ENCODE results near the gene SLC35A4. TPM values are rescaled to one million over a fixed set of nuclear protein-coding genes. Genes with fewer than 3 reads are reported as not detected.

SLC35A4 gene
- total and polyA plus RNA-seq, 2 of the 8 experiments (the other 6 are each of a cell fraction or from before 2014, with no cell fraction given): 78.6 to 133 TPM

DNA sequence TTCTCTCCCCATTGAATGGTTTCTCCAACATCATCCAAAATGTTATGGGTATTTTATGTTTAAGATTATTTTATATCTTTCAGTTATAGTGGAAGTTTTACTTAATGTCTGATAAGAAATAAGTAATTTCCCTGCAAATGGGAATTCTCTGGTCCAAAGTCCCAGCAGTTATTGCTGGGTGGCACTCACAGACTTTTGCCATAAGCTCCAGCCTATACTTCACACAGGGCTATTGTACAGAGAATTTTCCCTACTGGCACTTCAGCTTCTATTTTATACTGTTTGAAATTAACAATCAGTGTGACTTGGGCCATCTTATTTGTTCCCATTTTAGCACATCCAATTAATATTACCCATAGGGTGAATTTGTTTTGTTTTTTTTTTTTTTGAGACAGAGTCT is 35.5 kb downstream of the SLC35A4 start:
- no peaks in the 10 kb centered on the region for H3K79me1 ChIP-seq (ENCODE audit: low read depth, low read length)
- H3K4ac ChIP-seq (replicated peaks; ENCODE audit: insufficient read length, low read depth, low read length): no peak overlapping the region
- H3K4me2 ChIP-seq (ENCODE audit: insufficient read depth in 1 of 2, low read depth in 2 of 2, low read length in 2 of 2): no peak overlapping the region
- no peak overlapping the region for H3K14ac ChIP-seq (ENCODE audit: insufficient read length)
- no peaks in the 10 kb centered on the region for H3K79me2 ChIP-seq (ENCODE audit: control insufficient read depth in 1 of 2, insufficient read depth in 2 of 2, low read length in 2 of 2)
- no peak overlapping the region for H4K5ac ChIP-seq (ENCODE audit: insufficient read length, low read depth, low read length)
- H2BK120ac ChIP-seq (replicated peaks; ENCODE audit: low read depth, low read length): no peak overlapping the region
- H3K27ac ChIP-seq (ENCODE audit: low read depth, low read length): no peak overlapping the region
- no peak overlapping the region for H3K4me3 ChIP-seq (ENCODE audit: extremely low read depth in 1 of 4, insufficient read depth in 2 of 4, low read depth in 3 of 4, low read length in 4 of 4)
- H2AFZ ChIP-seq (ENCODE audit: low read length): no peak overlapping the region
- no peaks in the 10 kb centered on the region for H3K27me3 ChIP-seq (replicated peaks in 1 of 4; ENCODE audit: control insufficient read depth in 3 of 4, extremely low read depth in 1 of 4, insufficient read depth in 3 of 4, low read length in 3 of 4)
- no peak overlapping the region for H3K56ac ChIP-seq (replicated peaks; ENCODE audit: insufficient read length, low read depth, low read length)
- TF ChIP-seq FOSL1 (IDR thresholded peaks at IDR 0.05; ENCODE audit: insufficient read depth, low read depth, low read length): no peak
- no peak for TF ChIP-seq MAFK (IDR thresholded peaks at IDR 0.05; ENCODE audit: low read depth, low read length)
- no peak for TF ChIP-seq NANOG (IDR thresholded peaks at IDR 0.05; ENCODE audit: insufficient read depth, low read depth, low read length, poor library complexity, severe bottlenecking)
- no peak for TF ChIP-seq TAF1 (IDR thresholded peaks at IDR 0.05; ENCODE audit: low read depth, low read length)
- no peak for TF ChIP-seq CREB1 (IDR thresholded peaks at IDR 0.05)
- TF ChIP-seq CEBPB (IDR thresholded peaks at IDR 0.05; ENCODE audit: low read depth, low read length): no peak
- no peak for TF ChIP-seq JUND (IDR thresholded peaks at IDR 0.05; ENCODE audit: low read length)
- H4K8ac ChIP-seq (ENCODE audit: extremely low read depth, insufficient read depth, low read length): no peak overlapping the region
- no peaks in the 10 kb centered on the region for H3K9me3 ChIP-seq (ENCODE audit: insufficient read depth in 2 of 2, low read depth in 1 of 2, low read length in 1 of 2)
- no peaks in the 10 kb centered on the region for H3K36me3 ChIP-seq (ENCODE audit: control insufficient read depth in 2 of 4, insufficient read depth in 4 of 4, low read length in 3 of 4)
- ChIA-PET POLR2A (ENCODE audit: partially characterized antibody) (interaction anchor here (0.6 kb wide), 1 partner anchor 245 kb away, joined by 4 read pairs; no protein-coding TSS in a partner anchor), CTCF (ENCODE audit: partially characterized antibody) (interaction anchor here (1.3 kb wide), 1 partner anchor 10 kb away, joined by 3 read pairs; no protein-coding TSS in a partner anchor)
- H2BK20ac ChIP-seq (ENCODE audit: low read length): no peak overlapping the region
- H3K4me1 ChIP-seq (replicated peaks in 1 of 4; ENCODE audit: control insufficient read depth in 3 of 4, insufficient read depth in 4 of 4, low read length in 3 of 4): no peaks in the 10 kb centered on the region
- H4K20me1 ChIP-seq (replicated peaks in 1 of 2; ENCODE audit: control insufficient read depth in 1 of 2, insufficient read depth in 2 of 2, low read length in 2 of 2): no peaks in the 10 kb centered on the region
- no peak overlapping the region for H3K18ac ChIP-seq (ENCODE audit: extremely low read depth, low read length)
- no peaks in the 10 kb centered on the region for H3K23me2 ChIP-seq (ENCODE audit: low read depth, low read length)
- no peak overlapping the region for H2BK12ac ChIP-seq (ENCODE audit: low read depth, low read length)
- no peak overlapping the region for H3K9ac ChIP-seq (replicated peaks in 1 of 4; ENCODE audit: extremely low read depth in 1 of 4, low read depth in 3 of 4, low read length in 3 of 4)
- no peak overlapping the region for H2BK15ac ChIP-seq (ENCODE audit: low read length)
- no peak overlapping the region for H4K91ac ChIP-seq (replicated peaks; ENCODE audit: insufficient read length, low read length)
- no peak overlapping the region for H2BK5ac ChIP-seq (ENCODE audit: low read depth, low read length)
- H3K23ac ChIP-seq (ENCODE audit: insufficient read length): no peak overlapping the region
- no peak for DNase-seq (ENCODE audit: low read depth in 1 of 2, low spot score in 2 of 2)
- FAIRE-seq: no peak
- H2AK5ac ChIP-seq (ENCODE audit: low read depth, low read length): no peak overlapping the region
